MM.1S (cell line): ENCODE measurements around the gene CFAP68.

Source experiments
- CTCF ChIP-seq: fragments of 300-600 bp; sonication (generic); IDR thresholded peaks from 2 replicates; pipeline ENCODE4 v1.5.1; 2016; ENCODE audit warnings: antibody characterized with exemption, low read length, mixed read lengths
- EZH2 ChIP-seq: fragments of 300-600 bp; sonication (generic); optimal IDR thresholded peaks from 2 replicates; pipeline ENCODE3; 2017; ENCODE audit warnings: low read depth, mild to moderate bottlenecking, antibody characterized with exemption, low read length, mixed read lengths
- EZH2phosphoT487 ChIP-seq: fragments of 300-600 bp; sonication (generic); IDR thresholded peaks from 2 replicates; pipeline ENCODE4 v1.6.1; 2018; ENCODE audit warnings: antibody characterized with exemption, low read length

- TF ChIP-seq EZH2phosphoT487: no peak
- TF ChIP-seq CTCF: no peak
- no peak for TF ChIP-seq EZH2
Observed at GRCh38 chr11:111836162-111836561, 43.2 kb upstream of the CFAP68 start.
